Gastrocnemius medialis (tissue), 4 donors: ENCODE data around the gene PDGFRA. TPM values are rescaled to one million over a fixed set of nuclear protein-coding genes. Genes with fewer than 3 reads are reported as not detected.

ENCODE experiments used
- ATAC-seq, 2 donors: fragments of 150-250 bp; one replicate each; pipeline ENCODE4 v1.9.1; 2016
- DNase-seq, 2 donors: peaks; one replicate each; pipeline ENCODE4 v3.0.0-alpha.2; 2019
- H3K27ac ChIP-seq, 4 donors: fragments of 200-600 bp; sonication (generic); 1 replicate in 1 of 4; 2 replicates in 3 of 4; pipeline ENCODE4 v1.5.1; 2016 to 2018; ENCODE audit warnings: mild to moderate bottlenecking in 2 of 4, moderate library complexity in 1 of 4
- H3K27me3 ChIP-seq, 3 donors: fragments of 200-600 bp; sonication (generic) in 2 of 3; 1 replicate in 1 of 3; 2 replicates in 2 of 3; pipeline versions ENCODE4 v1.5.1 to v1.6.0; 2016 to 2019; ENCODE audit warnings: mild to moderate bottlenecking in 1 of 3, moderate library complexity in 1 of 3
- H3K36me3 ChIP-seq, 2 donors: fragments of 200-600 bp; sonication (generic) in 1 of 2; one replicate each; pipeline ENCODE4 v1.5.1; 2017 to 2018
- H3K4me1 ChIP-seq, 2 donors: fragments of 200-600 bp; sonication (generic) in 1 of 2; one replicate each; pipeline ENCODE4 v1.5.1; 2016 to 2017; ENCODE audit warnings: mild to moderate bottlenecking in 2 of 2
- H3K4me3 ChIP-seq, 4 donors: fragments of 200-600 bp; sonication (generic) in 3 of 4; 1 replicate in 1 of 4; 2 replicates in 3 of 4; pipeline ENCODE4 v1.5.1; 2016 to 2019; ENCODE audit warnings: mild to moderate bottlenecking in 2 of 4
- H3K9me3 ChIP-seq, 3 donors: fragments of 200-600 bp; sonication (generic) in 2 of 3; 1 replicate in 1 of 3; 2 replicates in 2 of 3; pipeline ENCODE4 v1.5.1; 2016 to 2019
- CTCF ChIP-seq, 5 experiments: fragments of 450-650 bp in 3 of 5; fragments of 200-600 bp in 2 of 5; sonication (generic) in 2 of 5; IDR thresholded peaks in 4 of 5; conservative IDR thresholded peaks in 1 of 5; 1 replicate in 4 of 5; 2 replicates in 1 of 5; pipeline ENCODE4 v1.5.1; 2016 to 2019; ENCODE audit warnings: antibody characterized with exemption in 5 of 5, mild to moderate bottlenecking in 3 of 5, moderate library complexity in 3 of 5
- POLR2A ChIP-seq, 2 donors: fragments of 450-650 bp; IDR thresholded peaks; one replicate each; pipeline ENCODE4 v1.6.1; 2017; ENCODE audit warnings: antibody characterized with exemption in 2 of 2, mild to moderate bottlenecking in 2 of 2, moderate library complexity in 2 of 2
- in situ Hi-C, 4 donors: fragments of 200-750 bp; cut with MboI; loops; one replicate each; pipeline versions ENCODE4 v1.15.0 to v1.8.0; 2017; ENCODE audit warnings: low sequenced_read_pairs in 4 of 4
- intact Hi-C: fragments of 100-400 bp; cut with DNase I; formaldehyde crosslinking; loops from one replicate; pipeline ENCODE4 v1.15.1; 2023; ENCODE audit warnings: low total_unique reads
- total RNA-seq, 4 donors: library from RNA; depleted of rRNA; stranded (reverse); fragments of >200 nt; gene quantifications; one replicate each; pipeline versions ENCODE4 v1.1.0 to v1.2.3, GENCODE V29; 2016

Gene PDGFRA
- total RNA-seq, 4 donors from 2014 or later, result 9.0 to 42.0 (median 21.8) TPM

GRCh38 chr4:54274795-54275665 is 45.9 kb downstream of the PDGFRA start:
- in situ Hi-C loops, result no loop called here
- Histone ChIP-seq H3K27ac (no peak overlapping the region), H3K4me3 (no peak overlapping the region), H3K36me3 (no peaks in the 10 kb centered on the region), H3K9me3 (no peaks in the 10 kb centered on the region), H3K4me1 (peaks cover 15 to 24% of the 10 kb centered on the region in 2 donors), H3K27me3 (no peaks in the 10 kb centered on the region)
- intact Hi-C loops, result no loop called here
- no peak for DNase-seq
- ATAC-seq, result no peak
- no peak for TF ChIP-seq POLR2A (IDR thresholded peaks at IDR 0.05)
- no peak for TF ChIP-seq CTCF (IDR thresholded peaks at IDR 0.05 in 4 of 5, conservative IDR thresholded peaks at IDR 0.05 in 1 of 5)

GRCh38 chr4:54276641-54277430 is 47.7 kb downstream of the PDGFRA start:
- H3K4me1 ChIP-seq, result peaks cover 28 to 38% of the 10 kb centered on the region in 2 donors
- H3K27me3 ChIP-seq, result no peaks in the 10 kb centered on the region
- DNase-seq, result no peak
- H3K4me3 ChIP-seq, result peak overlapping the region; percentile 7 to 30 (median 14)
- H3K36me3 ChIP-seq, result no peaks in the 10 kb centered on the region
- ATAC-seq, result no peak
- H3K27ac ChIP-seq, result peak overlapping the region in 2 of 4 donors; percentile 34 to 53
- intact Hi-C loops (no loop called here), in situ Hi-C loops (no loop called here)
- no peak for TF ChIP-seq POLR2A (IDR thresholded peaks at IDR 0.05)
- no peak for TF ChIP-seq CTCF (IDR thresholded peaks at IDR 0.05 in 4 of 5, conservative IDR thresholded peaks at IDR 0.05 in 1 of 5)
- H3K9me3 ChIP-seq, result no peaks in the 10 kb centered on the region

DNA sequence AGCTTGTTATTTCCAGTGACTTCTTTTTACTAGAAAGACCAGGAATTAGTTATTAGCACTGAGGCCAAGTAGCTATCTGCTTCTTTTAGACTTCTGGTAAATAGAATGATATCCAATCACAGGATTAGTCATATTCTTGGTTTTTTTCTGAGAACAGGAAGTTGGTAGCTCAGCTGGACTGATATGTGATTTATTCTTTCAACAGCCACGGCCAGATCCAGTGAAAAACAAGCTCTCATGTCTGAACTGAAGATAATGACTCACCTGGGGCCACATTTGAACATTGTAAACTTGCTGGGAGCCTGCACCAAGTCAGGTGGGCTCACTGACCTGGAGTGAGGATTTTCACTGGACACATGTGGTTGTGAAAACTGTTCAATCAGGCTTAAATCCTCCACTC is 48.6 kb downstream of the PDGFRA start:
- H3K27me3 ChIP-seq, result no peaks in the 10 kb centered on the region
- peaks cover 34 to 43% of the 10 kb centered on the region in 2 donors for H3K4me1 ChIP-seq
- peak overlapping the region in 2 of 4 donors; percentile 8 to 19 for H3K4me3 ChIP-seq
- no peaks in the 10 kb centered on the region for H3K36me3 ChIP-seq
- peak overlapping the region in 2 of 4 donors; percentile 34 to 53 for H3K27ac ChIP-seq
- H3K9me3 ChIP-seq, result no peaks in the 10 kb centered on the region
- ATAC-seq (peak in 1 of 2 donors; percentile 28), DNase-seq (no peak)
- in situ Hi-C loops (no loop called here), intact Hi-C loops (no loop called here)
- TF ChIP-seq CTCF (IDR thresholded peaks at IDR 0.05 in 4 of 5, conservative IDR thresholded peaks at IDR 0.05 in 1 of 5), result no peak
- no peak for TF ChIP-seq POLR2A (IDR thresholded peaks at IDR 0.05)

DNA sequence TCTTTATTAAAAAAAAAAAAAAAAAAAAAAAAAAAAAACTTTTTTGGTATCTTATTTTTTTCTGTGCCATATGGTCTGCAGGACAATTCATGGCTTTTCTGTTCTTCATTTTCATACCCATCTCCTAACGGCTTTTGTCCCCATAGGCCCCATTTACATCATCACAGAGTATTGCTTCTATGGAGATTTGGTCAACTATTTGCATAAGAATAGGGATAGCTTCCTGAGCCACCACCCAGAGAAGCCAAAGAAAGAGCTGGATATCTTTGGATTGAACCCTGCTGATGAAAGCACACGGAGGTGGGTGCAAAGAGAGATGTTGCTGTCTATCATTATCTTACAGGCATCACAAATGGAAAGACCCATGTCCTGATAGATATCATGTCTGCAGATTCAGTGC is 49.1 kb downstream of the PDGFRA start:
- H3K27ac ChIP-seq, result peak overlapping the region in 2 of 4 donors; percentile 8 to 34
- ATAC-seq (no peak), DNase-seq (no peak)
- TF ChIP-seq CTCF (IDR thresholded peaks at IDR 0.05 in 4 of 5, conservative IDR thresholded peaks at IDR 0.05 in 1 of 5) (no peak), POLR2A (IDR thresholded peaks at IDR 0.05) (no peak)
- H3K27me3 ChIP-seq, result no peaks in the 10 kb centered on the region
- intact Hi-C loops, result no loop called here
- H3K9me3 ChIP-seq, result no peaks in the 10 kb centered on the region
- no peak overlapping the region for H3K4me3 ChIP-seq
- peaks cover 34 to 43% of the 10 kb centered on the region in 2 donors for H3K4me1 ChIP-seq
- in situ Hi-C loops, result no loop called here
- H3K36me3 ChIP-seq, result no peaks in the 10 kb centered on the region
